Suprapubic skin (tissue), 4 donors: ENCODE measurements around the gene CUEDC1. TPM values are rescaled to one million over a fixed set of nuclear protein-coding genes. Genes with fewer than 3 reads are reported as not detected.

ENCODE experiments used
- DNase-seq, 2 donors: peaks; one replicate each; pipeline ENCODE4 v3.0.0-alpha.2; 2019; ENCODE audit warnings: low spot score in 2 of 2
- H3K27ac ChIP-seq: fragments of 200-600 bp; sonication (generic); one replicate; pipeline ENCODE4 v1.5.1; 2019
- H3K27me3 ChIP-seq: fragments of 200-600 bp; sonication (generic); one replicate; pipeline ENCODE4 v1.5.1; 2019
- H3K36me3 ChIP-seq: fragments of 200-600 bp; sonication (generic); one replicate; pipeline ENCODE4 v1.5.1; 2019
- H3K4me1 ChIP-seq: fragments of 200-600 bp; sonication (generic); one replicate; pipeline ENCODE4 v1.5.1; 2019
- H3K4me3 ChIP-seq: fragments of 200-600 bp; sonication (generic); one replicate; pipeline ENCODE4 v1.5.1; 2019; ENCODE audit warnings: mild to moderate bottlenecking
- H3K9me3 ChIP-seq: fragments of 200-600 bp; sonication (generic); one replicate; pipeline ENCODE4 v1.5.1; 2019
- EP300 ChIP-seq: sonication (generic); formaldehyde crosslinking; IDR thresholded peaks from one replicate; pipeline ENCODE4 v1.6.1; 2017; ENCODE audit warnings: antibody characterized with exemption
- POLR2A ChIP-seq, 2 donors: fragments of 450-650 bp; IDR thresholded peaks; one replicate each; pipeline ENCODE4 v1.6.1; 2017; ENCODE audit warnings: antibody characterized with exemption in 2 of 2, mild to moderate bottlenecking in 2 of 2, moderate library complexity in 2 of 2
- POLR2AphosphoS5 ChIP-seq, 3 donors: sonication (generic); formaldehyde crosslinking; IDR thresholded peaks; one replicate each; pipeline ENCODE4 v1.6.1; 2017; ENCODE audit warnings: antibody characterized with exemption in 3 of 3
- WGBS: methylation state at CpG from one replicate; pipeline ENCODE4 v1.1.5; 2018; 5-methylcytosine and 5-hydroxymethylcytosine counted together
- total RNA-seq, 4 donors: library from RNA; depleted of rRNA; stranded (reverse); fragments of >200 nt; gene quantifications; one replicate each; pipeline ENCODE4 v1.1.0, GENCODE V29; 2016
- TF ChIP-seq, protein P1 (sequence below), 2 donors: fragments of 200-600 bp in 1 of 2; fragments of 450-650 bp in 1 of 2; sonication (generic) in 1 of 2; IDR thresholded peaks; one replicate each; pipeline ENCODE4 v1.5.1; 2016 to 2019; ENCODE audit warnings: antibody characterized with exemption in 2 of 2, mild to moderate bottlenecking in 1 of 2, moderate library complexity in 1 of 2

CUEDC1 gene
- total RNA-seq, 4 donors from 2014 or later, result 5.1 to 34.2 (median 12.8) TPM

DNA sequence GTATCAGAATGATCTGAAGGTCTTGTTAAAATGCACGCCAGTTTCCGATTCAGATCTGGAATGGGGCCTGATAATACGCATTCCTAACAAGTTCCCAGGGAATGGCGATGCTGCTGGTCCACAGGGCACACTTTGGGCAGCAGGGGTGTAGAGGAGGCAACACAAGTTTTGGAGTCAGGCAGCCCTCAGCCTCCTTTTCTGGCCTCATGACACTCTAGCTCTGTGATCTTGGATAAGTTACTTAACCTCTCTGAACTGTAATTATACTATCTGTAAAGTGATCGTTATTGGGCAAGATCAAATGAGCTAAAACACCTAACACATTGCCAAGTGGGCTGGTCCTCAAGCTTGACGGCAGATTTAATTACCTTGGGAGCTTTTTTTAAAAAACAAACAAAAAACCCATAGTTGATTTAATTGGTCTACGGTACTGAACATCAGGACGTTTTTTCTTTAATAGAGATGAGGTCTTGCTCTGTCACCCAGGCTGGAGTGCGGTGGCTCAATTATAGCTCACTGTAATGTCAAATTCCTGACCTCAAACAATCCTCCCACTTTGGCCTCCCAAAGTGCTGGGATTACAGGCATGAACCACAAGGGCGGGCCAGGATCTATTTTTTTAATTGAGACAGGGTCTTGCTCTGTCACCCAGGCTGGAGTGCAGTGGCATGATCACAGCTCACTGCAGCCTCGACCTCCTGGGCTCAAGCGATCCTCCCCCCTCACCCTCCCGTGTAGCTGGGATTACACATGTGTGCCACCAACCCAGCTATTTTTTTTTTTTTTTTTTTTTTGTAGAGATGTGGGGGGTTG is 95.4 kb downstream of the CUEDC1 start:
- Histone ChIP-seq H3K27ac (no peak overlapping the region), H3K36me3 (no peaks in the 10 kb centered on the region), H3K4me3 (no peak overlapping the region), H3K9me3 (no peaks in the 10 kb centered on the region), H3K27me3 (no peaks in the 10 kb centered on the region), H3K4me1 (peaks cover 36% of the 10 kb centered on the region)
- TF ChIP-seq EP300 (no peak), POLR2AphosphoS5 (IDR thresholded peaks at IDR 0.05) (no peak), POLR2A (IDR thresholded peaks at IDR 0.05) (no peak)
- TF ChIP-seq, protein P1, sequence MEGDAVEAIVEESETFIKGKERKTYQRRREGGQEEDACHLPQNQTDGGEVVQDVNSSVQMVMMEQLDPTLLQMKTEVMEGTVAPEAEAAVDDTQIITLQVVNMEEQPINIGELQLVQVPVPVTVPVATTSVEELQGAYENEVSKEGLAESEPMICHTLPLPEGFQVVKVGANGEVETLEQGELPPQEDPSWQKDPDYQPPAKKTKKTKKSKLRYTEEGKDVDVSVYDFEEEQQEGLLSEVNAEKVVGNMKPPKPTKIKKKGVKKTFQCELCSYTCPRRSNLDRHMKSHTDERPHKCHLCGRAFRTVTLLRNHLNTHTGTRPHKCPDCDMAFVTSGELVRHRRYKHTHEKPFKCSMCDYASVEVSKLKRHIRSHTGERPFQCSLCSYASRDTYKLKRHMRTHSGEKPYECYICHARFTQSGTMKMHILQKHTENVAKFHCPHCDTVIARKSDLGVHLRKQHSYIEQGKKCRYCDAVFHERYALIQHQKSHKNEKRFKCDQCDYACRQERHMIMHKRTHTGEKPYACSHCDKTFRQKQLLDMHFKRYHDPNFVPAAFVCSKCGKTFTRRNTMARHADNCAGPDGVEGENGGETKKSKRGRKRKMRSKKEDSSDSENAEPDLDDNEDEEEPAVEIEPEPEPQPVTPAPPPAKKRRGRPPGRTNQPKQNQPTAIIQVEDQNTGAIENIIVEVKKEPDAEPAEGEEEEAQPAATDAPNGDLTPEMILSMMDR (IDR thresholded peaks at IDR 0.05), result no peak
- DNase-seq, result no peak
- WGBS, result 48% methylated on average over 13 of the region's 13 CpGs

- Histone ChIP-seq H3K9me3 (no peaks in the 10 kb centered on the region), H3K27me3 (no peaks in the 10 kb centered on the region), H3K27ac (no peak overlapping the region), H3K4me1 (peaks cover 41% of the 10 kb centered on the region), H3K4me3 (no peak overlapping the region), H3K36me3 (no peaks in the 10 kb centered on the region)
- TF ChIP-seq, protein P1 (IDR thresholded peaks at IDR 0.05), result no peak
- TF ChIP-seq POLR2AphosphoS5 (IDR thresholded peaks at IDR 0.05) (no peak), EP300 (no peak), POLR2A (IDR thresholded peaks at IDR 0.05) (no peak)
- no peak for DNase-seq
- 70% methylated on average over 5 of the region's 5 CpGs for WGBS
These were observed 96.4 kb downstream of the CUEDC1 start for GRCh38 chr17:57858838-57859237.

- Histone ChIP-seq H3K27ac (no peak overlapping the region), H3K4me3 (no peak overlapping the region), H3K4me1 (peaks cover 42% of the 10 kb centered on the region), H3K27me3 (no peaks in the 10 kb centered on the region), H3K9me3 (no peaks in the 10 kb centered on the region), H3K36me3 (no peaks in the 10 kb centered on the region)
- DNase-seq, result no peak
- TF ChIP-seq, protein P1 (IDR thresholded peaks at IDR 0.05), result no peak
- TF ChIP-seq POLR2A (IDR thresholded peaks at IDR 0.05) (no peak), EP300 (no peak), POLR2AphosphoS5 (IDR thresholded peaks at IDR 0.05) (no peak)
- 76% methylated on average over 10 of the region's 10 CpGs for WGBS
These were observed 98.2 kb downstream of the CUEDC1 start for GRCh38 chr17:57856792-57857620.

DNA sequence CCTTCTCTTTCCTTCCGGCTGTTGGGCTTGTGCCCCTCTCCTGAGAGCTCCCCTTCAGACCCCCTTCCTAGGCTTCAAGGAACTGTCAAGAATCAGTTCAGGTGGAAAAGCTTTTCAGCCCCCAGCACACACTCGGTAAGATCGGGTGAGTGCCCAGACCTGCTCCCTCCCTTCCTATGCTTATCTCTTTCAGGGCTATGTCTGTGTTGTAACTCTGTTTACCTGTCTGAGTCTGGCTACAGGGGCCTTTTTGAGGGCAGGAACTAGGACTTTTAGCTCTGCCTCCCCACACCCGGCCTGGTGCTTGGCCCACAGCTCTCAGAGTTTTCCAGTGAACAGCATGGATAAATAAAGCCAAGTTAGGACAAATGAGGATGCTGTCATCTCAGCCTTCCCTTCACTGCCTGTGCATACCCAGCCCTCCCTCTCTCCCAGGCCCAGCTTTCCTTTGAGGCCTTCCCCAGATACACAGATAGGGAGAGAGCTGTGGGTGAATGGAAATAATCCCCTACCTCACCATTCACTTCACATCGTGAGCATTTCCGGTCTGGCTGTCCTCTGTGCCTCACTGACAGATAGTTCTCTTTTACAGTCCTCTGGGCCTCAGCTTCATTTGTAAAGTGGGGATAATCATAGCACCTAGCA is 99.7 kb downstream of the CUEDC1 start:
- TF ChIP-seq, protein P1 (IDR thresholded peaks at IDR 0.05), result no peak
- TF ChIP-seq POLR2A (IDR thresholded peaks at IDR 0.05) (no peak), EP300 (no peak)
- no peaks in the 10 kb centered on the region for H3K27me3 ChIP-seq
- no peak overlapping the region for H3K4me3 ChIP-seq
- H3K27ac ChIP-seq, result no peak overlapping the region
- no peaks in the 10 kb centered on the region for H3K9me3 ChIP-seq
- 64% methylated on average over 6 of the region's 6 CpGs for WGBS
- no peak for DNase-seq
- no peaks in the 10 kb centered on the region for H3K36me3 ChIP-seq
- peaks cover 42% of the 10 kb centered on the region for H3K4me1 ChIP-seq

GRCh38 chr17:57853695-57854094 is 101.5 kb downstream of the CUEDC1 start:
- TF ChIP-seq, protein P1 (IDR thresholded peaks at IDR 0.05), result no peak
- TF ChIP-seq POLR2A (IDR thresholded peaks at IDR 0.05) (no peak), POLR2AphosphoS5 (IDR thresholded peaks at IDR 0.05) (no peak), EP300 (no peak)
- Histone ChIP-seq H3K4me3 (no peak overlapping the region), H3K27me3 (no peaks in the 10 kb centered on the region), H3K27ac (no peak overlapping the region), H3K36me3 (no peaks in the 10 kb centered on the region), H3K9me3 (no peaks in the 10 kb centered on the region), H3K4me1 (peaks cover 44% of the 10 kb centered on the region)
- 60% methylated on average over 8 of the region's 8 CpGs for WGBS
- no peak for DNase-seq
